Keratinocyte (primary cell): ENCODE data around the gene TMEM109. TPM values are rescaled to one million over a fixed set of nuclear protein-coding genes. Genes with fewer than 3 reads are reported as not detected.

ENCODE experiments used
- DNase-seq: peaks from one replicate; pipeline ENCODE4 v3.0.0-alpha.2; 2011; ENCODE audit warnings: low read depth, missing footprints, low spot score
- FAIRE-seq: peaks from 2 replicates; lab custom pipeline; 2011; peaks lifted over from hg19 to GRCh38; lab: Jason Lieb, UNC
- H2AFZ ChIP-seq: 2 replicates; pipeline ENCODE4 v1.6.0; 2012; ENCODE audit warnings: low read length, control low read depth, inconsistent platforms; ENCODE audit not compliant: control insufficient read depth
- H3K27ac ChIP-seq: 2 replicates; pipeline ENCODE4 v1.5.1; 2011; ENCODE audit warnings: low read length; ENCODE audit not compliant: control insufficient read depth, insufficient read depth
- H3K27me3 ChIP-seq: 3 replicates; pipeline ENCODE4 v1.6.0; 2011; ENCODE audit warnings: low read length; ENCODE audit not compliant: control insufficient read depth, insufficient read depth; ENCODE audit errors: extremely low read depth
- H3K36me3 ChIP-seq, 2 experiments: 2 replicates in 1 of 2; 3 replicates in 1 of 2; pipeline ENCODE4 v1.5.1; 2011; ENCODE audit warnings: low read length in 2 of 2, mild to moderate bottlenecking in 1 of 2; ENCODE audit not compliant: control insufficient read depth in 2 of 2, insufficient read depth in 2 of 2; ENCODE audit errors: extremely low read depth in 1 of 2
- H3K4me1 ChIP-seq: 3 replicates; pipeline ENCODE4 v1.5.1; 2011; ENCODE audit warnings: low read length; ENCODE audit not compliant: control insufficient read depth, insufficient read depth; ENCODE audit errors: extremely low read depth
- H3K4me2 ChIP-seq: 3 replicates; pipeline ENCODE4 v1.6.0; 2011; ENCODE audit warnings: low read depth, low read length; ENCODE audit not compliant: control insufficient read depth, insufficient read depth; ENCODE audit errors: extremely low read depth
- H3K4me3 ChIP-seq, 3 experiments: fragments of 200-600 bp in 1 of 3; sonication (generic) in 1 of 3; 2 replicates in 2 of 3; 3 replicates in 1 of 3; pipeline ENCODE4 v1.5.1; 2011 to 2016; ENCODE audit warnings: low read length in 3 of 3, mild to moderate bottlenecking in 3 of 3, control low read depth in 2 of 3, inconsistent platforms in 1 of 3, low read depth in 1 of 3, mixed read lengths in 1 of 3, mixed run types in 1 of 3, moderate library complexity in 1 of 3; ENCODE audit not compliant: control insufficient read depth in 2 of 3, insufficient read depth in 2 of 3; ENCODE audit errors: extremely low read depth in 1 of 3
- H3K79me2 ChIP-seq: 2 replicates; pipeline ENCODE4 v1.6.0; 2012; ENCODE audit warnings: low read length; ENCODE audit not compliant: control insufficient read depth, insufficient read depth
- H3K9ac ChIP-seq: 3 replicates; pipeline ENCODE4 v1.6.0; 2011; ENCODE audit warnings: low read length; ENCODE audit not compliant: control insufficient read depth, insufficient read depth; ENCODE audit errors: extremely low read depth
- H3K9me1 ChIP-seq: 3 replicates; pipeline ENCODE4 v1.6.0; 2011; ENCODE audit warnings: low read length; ENCODE audit not compliant: control insufficient read depth, insufficient read depth; ENCODE audit errors: extremely low read depth
- H3K9me3 ChIP-seq: 2 replicates; pipeline ENCODE4 v1.5.1; 2012; ENCODE audit warnings: low read depth, low read length; ENCODE audit not compliant: control insufficient read depth
- H4K20me1 ChIP-seq: 3 replicates; pipeline ENCODE4 v1.6.0; 2011; ENCODE audit warnings: low read length; ENCODE audit not compliant: control insufficient read depth, insufficient read depth; ENCODE audit errors: extremely low read depth
- CTCF ChIP-seq, 3 experiments: IDR thresholded peaks in 1 of 3; conservative IDR thresholded peaks in 1 of 3; optimal IDR thresholded peaks in 1 of 3; 2 replicates in 2 of 3; 3 replicates in 1 of 3; pipeline versions ENCODE3 to v1.5.1; 2011; ENCODE audit warnings: low read length in 3 of 3, mild to moderate bottlenecking in 3 of 3, moderate library complexity in 2 of 3, control low read depth in 1 of 3, inconsistent platforms in 1 of 3; ENCODE audit not compliant: insufficient read depth in 2 of 3; ENCODE audit errors: extremely low read depth in 1 of 3
- EZH2 ChIP-seq: IDR thresholded peaks from one replicate; pipeline ENCODE4 v1.6.1; 2012; ENCODE audit warnings: inconsistent platforms, mild to moderate bottlenecking, low read length, moderate library complexity
- dilution Hi-C: fragments of 300-500 bp; cut with MboI; formaldehyde crosslinking; loops from one replicate; pipeline ENCODE4 v1.7.0; 2020; ENCODE audit warnings: low sequenced_read_pairs; ENCODE audit not compliant: extremely low pct_ligation_motif_present
- polyA plus RNA-seq, 5 experiments: library from polyadenylated mRNA; depleted of rRNA in 3 of 5; stranded (reverse) in 3 of 5; stranded (forward) in 1 of 5; unstranded in 1 of 5; fragments of >200 nt; gene quantifications; 1 replicate in 1 of 5; 2 replicates in 3 of 5; 3 replicates in 1 of 5; pipeline versions ENCODE4 v1.2.1 to v1.2.3, GENCODE V29; 2011 to 2012; ENCODE audit warnings: missing spikeins in 2 of 5, low read depth in 1 of 5, low replicate concordance in 1 of 5

The TMEM109 gene
- polyA plus RNA-seq, 1 donor (not counting 4 experiments of a cell fraction or from before 2014, with no cell fraction given) = 25.2 TPM

DNA sequence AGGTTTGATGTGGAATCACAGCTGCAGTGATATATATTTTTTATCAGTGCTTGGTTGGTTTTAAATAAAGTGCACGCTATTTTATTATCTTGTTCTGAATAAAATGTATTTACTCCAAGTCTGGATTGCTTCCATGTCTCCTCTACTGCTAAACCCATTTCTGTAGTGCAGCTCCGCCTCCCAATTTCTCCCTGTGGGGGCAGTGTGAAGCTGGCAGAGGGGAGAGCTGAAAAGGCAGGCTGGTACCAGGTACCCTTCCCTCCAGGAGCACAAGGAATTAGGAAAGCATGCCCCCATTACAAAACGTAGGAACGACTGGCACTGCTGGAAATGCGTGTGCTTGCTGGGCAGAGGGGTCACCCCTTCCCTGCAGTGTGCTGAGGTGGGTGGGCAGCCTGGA lies 9.4 kb downstream of the TMEM109 start:
- no peak overlapping the region for H3K9ac ChIP-seq
- dilution Hi-C loops = no loop called here
- DNase-seq (no peak), FAIRE-seq (no peak)
- no peak overlapping the region for H3K27ac ChIP-seq
- peaks cover 2% of the 10 kb centered on the region for H3K9me1 ChIP-seq
- no peaks in the 10 kb centered on the region for H3K27me3 ChIP-seq
- H3K9me3 ChIP-seq = no peaks in the 10 kb centered on the region
- H2AFZ ChIP-seq = no peak overlapping the region
- peaks cover 19 to 24% of the 10 kb centered on the region in 2 experiments for H3K36me3 ChIP-seq
- TF ChIP-seq CTCF (optimal IDR thresholded peaks at IDR 0.05 in 1 of 3, IDR thresholded peaks at IDR 0.05 in 1 of 3, conservative IDR thresholded peaks at IDR 0.05 in 1 of 3; ENCODE audit: extremely low read depth in 1 of 3, insufficient read depth in 2 of 3, low read length in 3 of 3) (no peak), EZH2 (no peak)
- H3K79me2 ChIP-seq = peaks cover 13% of the 10 kb centered on the region
- peaks cover 32% of the 10 kb centered on the region for H3K4me1 ChIP-seq
- H4K20me1 ChIP-seq = peaks cover 2% of the 10 kb centered on the region
- H3K4me2 ChIP-seq = no peak overlapping the region
- no peak overlapping the region for H3K4me3 ChIP-seq

DNA sequence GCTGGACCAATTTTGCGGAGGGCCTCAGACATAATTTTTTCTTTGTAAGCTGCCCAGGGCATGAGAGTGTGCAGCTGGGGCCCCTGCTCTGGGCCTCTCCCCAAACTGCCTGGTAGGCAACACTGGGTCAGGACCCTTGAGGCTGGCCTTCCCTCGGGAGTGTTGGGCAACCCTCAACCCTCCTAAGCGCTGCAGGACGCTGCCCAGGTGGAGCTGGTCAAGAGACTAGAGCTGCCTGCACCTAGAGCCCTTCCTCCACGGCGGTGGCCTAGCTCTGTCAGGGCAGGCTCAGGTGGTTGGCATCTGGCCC lies 9.8 kb downstream of the TMEM109 start:
- Histone ChIP-seq H4K20me1 (peaks cover 2% of the 10 kb centered on the region), H3K9ac (peak overlapping the region; percentile 84), H3K79me2 (peaks cover 9% of the 10 kb centered on the region), H3K4me2 (peak overlapping the region; percentile 70), H3K4me3 (peak overlapping the region in 1 of 3 experiments; percentile 90), H3K4me1 (peaks cover 28% of the 10 kb centered on the region), H3K9me3 (no peaks in the 10 kb centered on the region), H3K9me1 (peaks cover 2% of the 10 kb centered on the region), H3K36me3 (peaks cover 19 to 27% of the 10 kb centered on the region in 2 experiments), H3K27me3 (no peaks in the 10 kb centered on the region), H3K27ac (peak overlapping the region; percentile 75), H2AFZ (peak overlapping the region; percentile 56)
- no peak for FAIRE-seq
- no peak for DNase-seq
- dilution Hi-C loops = no loop called here
- no peak for TF ChIP-seq CTCF (optimal IDR thresholded peaks at IDR 0.05 in 1 of 3, IDR thresholded peaks at IDR 0.05 in 1 of 3, conservative IDR thresholded peaks at IDR 0.05 in 1 of 3; ENCODE audit: extremely low read depth in 1 of 3, insufficient read depth in 2 of 3, low read length in 3 of 3)
- no peak for TF ChIP-seq EZH2
